SIG-M5 treated with dmso at 0.1 percent for 504 hours (cell line): ENCODE data around the gene PRKCE.

Experiments used
- DNase-seq: peaks from one replicate; lab custom pipeline; 2025; ENCODE audit not compliant: unreplicated experiment; lab: John Stamatoyannopoulos, UW

Gene PRKCE

GRCh38 chr2:46153996-46154753 lies 502.7 kb downstream of the PRKCE start:
- DNase-seq: no peak

- DNase-seq: no peak
Observed at GRCh38 chr2:46157072-46157965, 505.8 kb downstream of the PRKCE start.

- no peak for DNase-seq
Observed at GRCh38 chr2:46157966-46158310, 506.5 kb downstream of the PRKCE start.

GRCh38 chr2:46158661-46159060 lies 507.2 kb downstream of the PRKCE start:
- no peak for DNase-seq

- no peak for DNase-seq
Observed at GRCh38 chr2:46160326-46160725, 508.9 kb downstream of the PRKCE start.

GRCh38 chr2:46161315-46161714 lies 509.8 kb downstream of the PRKCE start:
- DNase-seq: no peak

GRCh38 chr2:46161911-46162310 lies 510.4 kb downstream of the PRKCE start:
- DNase-seq: no peak

- peak; percentile 36 for DNase-seq
Observed at GRCh38 chr2:46162329-46163097, 511.0 kb downstream of the PRKCE start.

- no peak for DNase-seq
Observed at GRCh38 chr2:46163098-46163430, 511.6 kb downstream of the PRKCE start.

GRCh38 chr2:46163804-46164528 lies 512.5 kb downstream of the PRKCE start:
- DNase-seq: peak; percentile 75

- peak; percentile 18 for DNase-seq
Observed at GRCh38 chr2:46164529-46165301, 513.2 kb downstream of the PRKCE start.

GRCh38 chr2:46165916-46166315 lies 514.4 kb downstream of the PRKCE start:
- DNase-seq: no peak

GRCh38 chr2:46167406-46167805 lies 515.9 kb downstream of the PRKCE start:
- DNase-seq: no peak

- DNase-seq: no peak
Observed at GRCh38 chr2:46167924-46168323, 516.4 kb downstream of the PRKCE start.

- no peak for DNase-seq
Observed at GRCh38 chr2:46169467-46169866, 518.0 kb downstream of the PRKCE start.

GRCh38 chr2:46170026-46170425 lies 518.6 kb downstream of the PRKCE start:
- DNase-seq: no peak

GRCh38 chr2:46170611-46171350 lies 519.3 kb downstream of the PRKCE start:
- no peak for DNase-seq

- no peak for DNase-seq
Observed at GRCh38 chr2:46171411-46171953, 520.0 kb downstream of the PRKCE start.

- DNase-seq: no peak
Observed at GRCh38 chr2:46171996-46172546, 520.6 kb downstream of the PRKCE start.
